ENCODE measurements around the gene FGF8. TPM values are rescaled to one million over a fixed set of nuclear protein-coding genes. Genes with fewer than 3 reads are reported as not detected.

Gene FGF8
- total and polyA plus RNA-seq, 2 of the 4 experiments (the other 2 are of a cell fraction) = 0.17 TPM; not detected in 1

DNA sequence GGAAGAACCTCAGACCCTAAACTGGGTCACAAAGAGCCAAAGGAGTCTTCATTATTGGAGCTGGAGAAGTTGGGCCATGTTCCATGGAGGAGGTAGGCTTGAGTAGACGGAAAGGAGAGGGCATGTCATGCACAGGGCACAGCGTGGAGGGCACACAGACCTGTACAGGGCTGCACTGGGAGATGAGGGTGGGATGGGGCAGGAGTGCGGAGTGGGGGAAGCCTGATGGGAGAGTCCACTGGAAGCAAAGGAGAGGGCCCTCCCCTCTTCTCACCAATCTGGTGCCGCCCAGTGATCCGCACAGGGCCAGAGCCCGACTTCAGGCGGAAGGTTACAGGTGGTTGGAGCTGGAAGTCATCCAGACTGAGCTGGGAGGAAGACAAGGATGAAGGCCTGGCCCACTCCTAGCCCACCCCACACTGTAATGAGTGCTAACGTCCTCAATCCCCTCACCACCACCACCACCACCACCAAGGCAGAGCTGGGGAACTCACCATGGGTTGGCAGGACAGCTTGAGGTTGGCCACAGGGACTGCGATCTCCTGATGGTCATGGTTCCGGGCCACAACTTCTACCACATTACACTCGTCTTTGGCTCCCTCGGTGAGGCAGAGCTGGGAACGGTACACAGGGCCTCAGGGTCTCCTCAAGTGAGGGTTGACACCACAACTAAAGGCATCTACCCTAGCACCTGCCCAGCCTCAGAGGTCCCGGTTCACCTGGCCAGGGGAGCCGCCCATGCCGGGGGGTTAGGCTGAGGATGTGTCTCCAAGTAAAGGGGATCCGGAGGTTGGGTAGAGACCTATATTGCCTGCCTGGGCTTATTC is 6.3 kb upstream of the FGF8 start:
- BruUV-seq (replicated peaks) = no TSS peak
- Histone ChIP-seq H3K9ac (ENCODE audit: low read depth, low read length) (peak overlapping the region; percentile 67), H4K20me1 (ENCODE audit: insufficient read depth, low read length) (peaks cover 39% of the 10 kb centered on the region), H3K4ac (ENCODE audit: low read depth, low read length) (peak overlapping the region; percentile 84; the same call in 1 of the 2 replicates), H3K23ac (ENCODE audit: low read depth, low read length) (peak overlapping the region; percentile 59; the same call in 1 of the 2 replicates), H4K5ac (ENCODE audit: low read depth, low read length) (no peak overlapping the region), H2AFZ (replicated peaks; ENCODE audit: low read length, poor library complexity) (peak overlapping the region; percentile 92), H4K91ac (ENCODE audit: insufficient read depth, low read depth, low read length) (0 out of 2 replicates have a peak overlapping the region, but pooled peaks have one; percentile 23), H2BK5ac (ENCODE audit: low read depth, low read length, poor library complexity, severe bottlenecking) (no peak overlapping the region), H3K14ac (replicated peaks; ENCODE audit: low read depth, low read length) (peak overlapping the region; percentile 46), H3K27ac (ENCODE audit: insufficient read depth, low read length) (no peak overlapping the region; the same call in 1 of the 2 replicates), H3K4me3 (ENCODE audit: insufficient read depth, low read depth, low read length) (peak overlapping the region; percentile 63), H2AK9ac (replicated peaks; ENCODE audit: low read depth, low read length, poor library complexity) (peak overlapping the region; percentile 97), H3K56ac (ENCODE audit: extremely low read depth, insufficient read depth, low read length) (no peak overlapping the region), H2BK20ac (ENCODE audit: low read depth, low read length) (no peak overlapping the region), H3K18ac (ENCODE audit: low read depth, low read length) (no peak overlapping the region), H3K36me3 (ENCODE audit: control insufficient read depth, insufficient read depth, low read length) (peaks cover 14% of the 10 kb centered on the region), H2BK120ac (ENCODE audit: low read depth, low read length) (no peak overlapping the region), H2BK15ac (ENCODE audit: low read depth, low read length) (no peak overlapping the region), H3K9me3 (ENCODE audit: control insufficient read depth, insufficient read depth, low read length) (no peaks in the 10 kb centered on the region), H3K27me3 (ENCODE audit: control insufficient read depth, insufficient read depth, low read length) (peaks cover 10% of the 10 kb centered on the region), H3K4me1 (ENCODE audit: control insufficient read depth, insufficient read depth, low read length) (peaks cover 11% of the 10 kb centered on the region), H3K4me2 (ENCODE audit: low read depth, low read length) (peak overlapping the region; percentile 91), H2AK5ac (ENCODE audit: low read depth, low read length) (peak overlapping the region; percentile 93), H4K8ac (ENCODE audit: low read depth in 2 of 2, low read length in 2 of 2) (peak overlapping the region in 1 of 2 experiments; percentile 80; a peak in 1 of 4 replicates), H3K79me1 (ENCODE audit: low read depth in 1 of 2, low read length in 2 of 2) (peaks cover 27 to 51% of the 10 kb centered on the region in 2 experiments), H3K9me1 (ENCODE audit: insufficient read depth, low read length) (no peaks in the 10 kb centered on the region)
- no peak for ATAC-seq (ENCODE audit: low read depth)
- in situ Hi-C loops (cut with MboI; ENCODE audit: low sequenced_read_pairs) = loop anchor here (5.0 kb wide), 2 partner anchors 175 to 570 kb away; no protein-coding TSS in a partner anchor
- ChIA-PET CTCF (interaction anchor here (0.8 kb wide), 1 partner anchor 11 kb away, joined by 3 read pairs; no protein-coding TSS in a partner anchor), POLR2A (ENCODE audit: unreplicated experiment) (no interaction called here)
- intact Hi-C loops (cut with micrococcal nuclease) = loop anchor here (1.0 to 10.0 kb wide), 4 partner anchors 180 to 621 kb away; no protein-coding TSS in a partner anchor
- dilution Hi-C loops (cut with HindIII; ENCODE audit: low sequenced_read_pairs, unreplicated experiment) = no loop called here
- 81% methylated on average over 3 of the region's 17 CpGs; no CpG with 5 or more reads in 1 of the 2 experiments for WGBS, 2 experiments (ENCODE audit: extremely low coverage in 2 of 2, insufficient read length in 1 of 2)
- no peak for DNase-seq
- no peak for TF ChIP-seq CEBPB (IDR thresholded peaks at IDR 0.05; ENCODE audit: low read depth, low read length)
